C4-2B (cell line): ENCODE measurements around the gene TSPAN18.

Experiments
- CTCF ChIP-seq: fragments of 450-650 bp; conservative IDR thresholded peaks from 2 replicates; pipeline ENCODE4 v1.5.1; 2017; ENCODE audit warnings: mild to moderate bottlenecking
- ZFX ChIP-seq: fragments of 450-650 bp; IDR thresholded peaks from 2 replicates; pipeline ENCODE4 v1.6.1; 2017

GRCh38 chr11:44718612-44719390 lies 8.0 kb upstream of the TSPAN18 start:
- TF ChIP-seq CTCF (no peak), ZFX (no peak)
